Gastrocnemius medialis (tissue), 4 donors: ENCODE results near the gene CDH5. TPM values are rescaled to one million over a fixed set of nuclear protein-coding genes. Genes with fewer than 3 reads are reported as not detected.
A peak's percentile ranks its signal among the peaks of the same experiment; 100 is the strongest.

ENCODE experiments used
- ATAC-seq, 2 donors: fragments of 150-250 bp; one replicate each; pipeline ENCODE4 v1.9.1; 2016
- DNase-seq, 2 donors: peaks; one replicate each; pipeline ENCODE4 v3.0.0-alpha.2; 2019
- H3K27ac ChIP-seq, 4 donors: fragments of 200-600 bp; sonication (generic); 1 replicate in 1 of 4; 2 replicates in 3 of 4; pipeline ENCODE4 v1.5.1; 2016 to 2018; ENCODE audit warnings: mild to moderate bottlenecking in 2 of 4, moderate library complexity in 1 of 4
- H3K27me3 ChIP-seq, 3 donors: fragments of 200-600 bp; sonication (generic) in 2 of 3; 1 replicate in 1 of 3; 2 replicates in 2 of 3; pipeline versions ENCODE4 v1.5.1 to v1.6.0; 2016 to 2019; ENCODE audit warnings: mild to moderate bottlenecking in 1 of 3, moderate library complexity in 1 of 3
- H3K36me3 ChIP-seq, 2 donors: fragments of 200-600 bp; sonication (generic) in 1 of 2; one replicate each; pipeline ENCODE4 v1.5.1; 2017 to 2018
- H3K4me1 ChIP-seq, 2 donors: fragments of 200-600 bp; sonication (generic) in 1 of 2; one replicate each; pipeline ENCODE4 v1.5.1; 2016 to 2017; ENCODE audit warnings: mild to moderate bottlenecking in 2 of 2
- H3K4me3 ChIP-seq, 4 donors: fragments of 200-600 bp; sonication (generic) in 3 of 4; 1 replicate in 1 of 4; 2 replicates in 3 of 4; pipeline ENCODE4 v1.5.1; 2016 to 2019; ENCODE audit warnings: mild to moderate bottlenecking in 2 of 4
- H3K9me3 ChIP-seq, 3 donors: fragments of 200-600 bp; sonication (generic) in 2 of 3; 1 replicate in 1 of 3; 2 replicates in 2 of 3; pipeline ENCODE4 v1.5.1; 2016 to 2019
- CTCF ChIP-seq, 5 experiments: fragments of 450-650 bp in 3 of 5; fragments of 200-600 bp in 2 of 5; sonication (generic) in 2 of 5; IDR thresholded peaks in 4 of 5; conservative IDR thresholded peaks in 1 of 5; 1 replicate in 4 of 5; 2 replicates in 1 of 5; pipeline ENCODE4 v1.5.1; 2016 to 2019; ENCODE audit warnings: antibody characterized with exemption in 5 of 5, mild to moderate bottlenecking in 3 of 5, moderate library complexity in 3 of 5
- POLR2A ChIP-seq, 2 donors: fragments of 450-650 bp; IDR thresholded peaks; one replicate each; pipeline ENCODE4 v1.6.1; 2017; ENCODE audit warnings: antibody characterized with exemption in 2 of 2, mild to moderate bottlenecking in 2 of 2, moderate library complexity in 2 of 2
- in situ Hi-C, 4 donors: fragments of 200-750 bp; cut with MboI; loops; one replicate each; pipeline versions ENCODE4 v1.15.0 to v1.8.0; 2017; ENCODE audit warnings: low sequenced_read_pairs in 4 of 4
- intact Hi-C: fragments of 100-400 bp; cut with DNase I; formaldehyde crosslinking; loops from one replicate; pipeline ENCODE4 v1.15.1; 2023; ENCODE audit warnings: low total_unique reads
- total RNA-seq, 4 donors: library from RNA; depleted of rRNA; stranded (reverse); fragments of >200 nt; gene quantifications; one replicate each; pipeline versions ENCODE4 v1.1.0 to v1.2.3, GENCODE V29; 2016

The CDH5 gene
- total RNA-seq, 4 donors from 2014 or later = 24.3 to 37.4 (median 31.7) TPM

GRCh38 chr16:66378741-66379570, 12.5 kb downstream of the CDH5 start:
- DNase-seq = no peak
- Histone ChIP-seq H3K4me1 (peaks cover 0 to 10% of the 10 kb centered on the region in 2 donors), H3K27ac (peak overlapping the region in 3 of 4 donors; percentile 48 to 81 (median 57)), H3K36me3 (no peaks in the 10 kb centered on the region), H3K9me3 (no peaks in the 10 kb centered on the region), H3K27me3 (no peaks in the 10 kb centered on the region), H3K4me3 (no peak overlapping the region)
- in situ Hi-C loops = no loop called here
- TF ChIP-seq POLR2A (IDR thresholded peaks at IDR 0.05) (no peak), CTCF (IDR thresholded peaks at IDR 0.05 in 4 of 5, conservative IDR thresholded peaks at IDR 0.05 in 1 of 5) (no peak)
- intact Hi-C loops = no loop called here
- no peak for ATAC-seq

- H3K27me3 ChIP-seq = no peaks in the 10 kb centered on the region
- DNase-seq = no peak
- intact Hi-C loops (no loop called here), in situ Hi-C loops (no loop called here)
- H3K4me1 ChIP-seq = peaks cover 0 to 10% of the 10 kb centered on the region in 2 donors
- no peak for TF ChIP-seq POLR2A (IDR thresholded peaks at IDR 0.05)
- no peak for TF ChIP-seq CTCF (IDR thresholded peaks at IDR 0.05 in 4 of 5, conservative IDR thresholded peaks at IDR 0.05 in 1 of 5)
- H3K4me3 ChIP-seq = no peak overlapping the region
- H3K27ac ChIP-seq = peak overlapping the region in 3 of 4 donors; percentile 48 to 81 (median 57)
- no peaks in the 10 kb centered on the region for H3K36me3 ChIP-seq
- ATAC-seq = no peak
- H3K9me3 ChIP-seq = no peaks in the 10 kb centered on the region
These were observed 13.1 kb downstream of the CDH5 start for GRCh38 chr16:66379571-66379941.

GRCh38 chr16:66380421-66380820, 13.9 kb downstream of the CDH5 start:
- H3K4me1 ChIP-seq = peaks cover 0 to 10% of the 10 kb centered on the region in 2 donors
- in situ Hi-C loops = no loop called here

GRCh38 chr16:66381585-66382170, 15.2 kb downstream of the CDH5 start:
- ATAC-seq (no peak), DNase-seq (no peak)
- Histone ChIP-seq H3K27me3 (no peaks in the 10 kb centered on the region), H3K36me3 (no peaks in the 10 kb centered on the region), H3K4me1 (peaks cover 0 to 10% of the 10 kb centered on the region in 2 donors), H3K9me3 (no peaks in the 10 kb centered on the region), H3K27ac (peak overlapping the region; percentile 55 to 81 (median 78)), H3K4me3 (no peak overlapping the region)
- intact Hi-C loops = no loop called here
- TF ChIP-seq CTCF (IDR thresholded peaks at IDR 0.05 in 4 of 5, conservative IDR thresholded peaks at IDR 0.05 in 1 of 5) = no peak
- no peak for TF ChIP-seq POLR2A (IDR thresholded peaks at IDR 0.05)
- in situ Hi-C loops = no loop called here

More at GRCh38 chr16:66380421-66380820, 13.9 kb downstream of the CDH5 start:
- Histone ChIP-seq H3K27me3 (no peaks in the 10 kb centered on the region), H3K36me3 (no peaks in the 10 kb centered on the region), H3K9me3 (no peaks in the 10 kb centered on the region), H3K4me3 (no peak overlapping the region), H3K27ac (peak overlapping the region in 3 of 4 donors; percentile 78 to 81 (median 78))
- TF ChIP-seq CTCF (IDR thresholded peaks at IDR 0.05 in 4 of 5, conservative IDR thresholded peaks at IDR 0.05 in 1 of 5) (no peak), POLR2A (IDR thresholded peaks at IDR 0.05) (no peak)
- DNase-seq (no peak), ATAC-seq (no peak)
- intact Hi-C loops = no loop called here
